GM21717 (cell line): Measurements from ENCODE around the gene IQSEC3.

Experiments used
- ATAC-seq: cut with Tn5 transposase; IDR thresholded peaks from one replicate; pipeline ENCODE4 v1.9.1; 2021; ENCODE audit warnings: mild to moderate bottlenecking, moderate library complexity; ENCODE audit not compliant: unreplicated experiment

Gene IQSEC3

GRCh38 chr12:195951-196350 lies 129.4 kb downstream of the IQSEC3 start:
- ATAC-seq = no peak

GRCh38 chr12:196436-196835 lies 129.9 kb downstream of the IQSEC3 start:
- ATAC-seq = no peak

- no peak for ATAC-seq
These were observed 130.8 kb downstream of the IQSEC3 start for GRCh38 chr12:197347-197746.

- no peak for ATAC-seq
These were observed 131.5 kb downstream of the IQSEC3 start for GRCh38 chr12:197911-198695.

- no peak for ATAC-seq
These were observed 132.1 kb downstream of the IQSEC3 start for GRCh38 chr12:198705-199104.

- ATAC-seq = no peak
These were observed 134.8 kb downstream of the IQSEC3 start for GRCh38 chr12:201361-201760.

- no peak for ATAC-seq
These were observed 135.6 kb downstream of the IQSEC3 start for GRCh38 chr12:202081-202731.

GRCh38 chr12:203074-203461 lies 136.5 kb downstream of the IQSEC3 start:
- ATAC-seq = no peak

- ATAC-seq = no peak
These were observed 137.1 kb downstream of the IQSEC3 start for GRCh38 chr12:203462-204260.

- ATAC-seq = no peak
These were observed 137.7 kb downstream of the IQSEC3 start for GRCh38 chr12:204261-204678.

- no peak for ATAC-seq
These were observed 138.5 kb downstream of the IQSEC3 start for GRCh38 chr12:205026-205425.

GRCh38 chr12:206746-207440 lies 140.3 kb downstream of the IQSEC3 start:
- ATAC-seq = no peak

- no peak for ATAC-seq
These were observed 141.2 kb downstream of the IQSEC3 start for GRCh38 chr12:207804-208203.

- no peak for ATAC-seq
These were observed 142.2 kb downstream of the IQSEC3 start for GRCh38 chr12:208813-209212.

- ATAC-seq = no peak
These were observed 142.7 kb downstream of the IQSEC3 start for GRCh38 chr12:209246-209645.

GRCh38 chr12:209851-210250 lies 143.3 kb downstream of the IQSEC3 start:
- ATAC-seq = no peak

- ATAC-seq = no peak
These were observed 143.9 kb downstream of the IQSEC3 start for GRCh38 chr12:210277-211141.

GRCh38 chr12:211142-211465 lies 144.5 kb downstream of the IQSEC3 start:
- no peak for ATAC-seq

- no peak for ATAC-seq
These were observed 145.3 kb downstream of the IQSEC3 start for GRCh38 chr12:211639-212414.

- no peak for ATAC-seq
These were observed 145.8 kb downstream of the IQSEC3 start for GRCh38 chr12:212415-212714.
